ENCODE measurements around the gene NCAPG.

- TF ChIP-seq POLR2A (IDR thresholded peaks at IDR 0.05) (no peak), CTCF (IDR thresholded peaks at IDR 0.05) (no peak), EP300 (IDR thresholded peaks at IDR 0.05) (no peak)
Observed at GRCh38 chr4:17773135-17773698, 37.6 kb upstream of the NCAPG start.

Data from sigmoid colon (tissue), 4 donors.